ENCODE measurements around the gene PPP1R12C.
"Not testable (repeated sequence)": the region's sequence is repeated elsewhere in the genome, so short reads cannot be mapped to it uniquely, and the experiment has no call there.

PPP1R12C gene

GRCh38 chr19:55109527-55110291, 7.7 kb downstream of the PPP1R12C start:
- no peak for DNase-seq

GRCh38 chr19:55107252-55107651, 10.2 kb downstream of the PPP1R12C start:
- DNase-seq: not testable (repeated sequence)

DNA sequence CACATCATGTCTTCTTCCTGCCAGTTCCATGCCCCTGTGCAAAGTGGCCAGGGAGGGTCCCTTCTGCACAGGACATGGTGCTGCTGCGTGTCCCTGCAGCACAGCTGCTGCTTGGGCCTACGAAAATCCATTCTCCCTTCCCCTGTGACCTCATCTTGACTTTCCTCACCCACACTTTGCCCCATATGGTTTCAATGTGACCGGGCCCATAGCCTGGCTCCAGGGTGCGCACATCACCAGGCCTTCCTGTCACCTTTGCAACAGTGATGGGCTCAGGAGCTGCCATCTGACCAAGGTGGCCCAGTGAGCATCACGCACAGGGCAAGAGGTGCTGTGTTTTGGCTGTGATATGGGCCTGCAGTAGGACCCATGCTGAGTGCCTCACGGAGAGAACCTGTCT, 10.8 kb downstream of the PPP1R12C start:
- DNase-seq: no peak

- DNase-seq: no peak
Measured at GRCh38 chr19:55105237-55105636, 12.2 kb downstream of the PPP1R12C start.

- DNase-seq: no peak
Measured at GRCh38 chr19:55103190-55103589, 14.2 kb downstream of the PPP1R12C start.

DNA sequence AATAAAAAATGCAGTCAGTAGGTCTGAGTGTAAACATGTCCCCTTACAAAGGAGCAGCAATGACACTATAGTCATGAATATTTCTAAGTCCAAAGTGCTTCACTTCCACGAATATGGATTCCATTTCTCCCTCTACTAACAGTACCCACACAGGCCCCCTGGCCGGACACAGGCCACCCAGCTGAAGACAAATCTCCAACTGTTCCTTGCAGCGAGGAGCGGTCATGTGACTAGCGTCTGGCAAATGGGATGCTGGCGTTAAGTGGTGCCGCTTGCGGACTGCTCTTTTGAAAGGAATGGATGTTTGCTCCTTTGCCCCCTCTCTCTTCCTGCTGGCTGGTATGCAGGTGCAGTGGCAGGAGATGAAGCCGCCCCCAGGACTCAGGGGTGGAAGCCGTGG, 16.2 kb downstream of the PPP1R12C start:
- DNase-seq: no peak

- DNase-seq: no peak
Measured at GRCh38 chr19:55099557-55100506, 17.6 kb downstream of the PPP1R12C start.

GRCh38 chr19:55098716-55099556, 18.5 kb downstream of the PPP1R12C start:
- no peak for DNase-seq

DNA sequence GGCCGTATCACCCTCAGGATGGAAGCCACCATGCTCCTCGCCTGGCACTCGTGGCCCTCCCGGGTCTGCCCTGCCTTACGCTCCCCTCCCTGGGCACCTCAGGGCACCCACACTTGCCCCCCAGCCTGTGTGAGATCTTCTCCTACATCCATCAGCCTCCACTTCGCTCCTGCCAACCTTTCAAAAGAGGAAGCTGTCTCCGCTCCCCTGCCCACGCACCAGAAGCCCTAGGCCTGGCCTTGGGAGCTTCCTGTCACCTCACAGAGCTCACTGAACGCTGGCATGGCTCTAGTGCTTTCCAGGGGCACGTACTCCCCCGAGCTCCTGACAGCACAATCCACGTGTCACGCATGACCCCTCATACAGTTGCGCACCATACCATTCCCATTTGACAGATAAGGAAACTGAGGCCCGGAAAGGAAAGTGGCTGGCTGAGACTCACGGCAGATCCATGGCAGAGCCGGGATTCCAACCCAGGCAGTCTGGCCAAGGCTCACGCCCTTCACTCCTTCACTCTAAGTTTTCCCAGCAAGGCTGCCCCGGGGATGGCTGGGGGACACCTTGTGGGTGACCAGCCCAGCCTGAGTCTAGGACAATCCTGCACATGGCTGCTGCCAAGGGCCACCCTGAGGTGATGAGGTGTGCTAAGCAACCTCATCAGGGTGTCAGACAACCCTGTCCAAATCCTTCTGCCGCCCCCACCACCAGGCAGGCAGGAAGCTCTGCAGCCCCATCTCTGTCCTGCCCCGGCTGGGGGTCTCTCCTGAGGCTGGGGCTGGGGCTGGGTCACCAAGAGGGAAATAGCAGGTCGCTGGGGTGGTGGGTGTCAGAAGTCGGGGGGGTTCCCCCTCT, 19.3 kb downstream of the PPP1R12C start:
- no peak for DNase-seq

GRCh38 chr19:55096061-55096701, 21.3 kb downstream of the PPP1R12C start:
- no peak for DNase-seq

- DNase-seq: no peak
Measured at GRCh38 chr19:55095260-55096060, 22.0 kb downstream of the PPP1R12C start.

- no peak for DNase-seq
Measured at GRCh38 chr19:55094456-55095259, 22.8 kb downstream of the PPP1R12C start.

GRCh38 chr19:55092423-55093318, 24.8 kb downstream of the PPP1R12C start:
- DNase-seq: no peak

DNA sequence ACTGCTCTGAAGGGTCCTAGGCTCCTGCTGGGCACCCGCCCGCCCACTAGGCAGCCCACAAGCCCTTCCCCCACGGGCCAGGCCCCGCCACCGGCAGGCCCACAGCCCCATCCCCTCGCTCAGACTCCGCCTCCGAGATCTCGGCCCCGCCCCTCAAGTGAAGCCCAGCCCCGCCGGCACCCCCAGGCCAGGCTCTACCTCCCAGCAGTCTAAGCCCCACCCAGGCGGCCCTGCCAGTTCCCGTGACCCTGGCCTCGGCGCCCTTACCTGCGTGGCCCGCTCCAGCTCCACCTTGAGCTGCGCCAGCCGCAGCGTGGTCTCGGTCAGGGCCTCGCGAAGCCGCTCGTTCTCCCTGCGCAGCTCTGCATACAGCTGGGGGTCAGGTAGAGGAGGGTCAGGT, 25.5 kb downstream of the PPP1R12C start:
- DNase-seq: no peak

GRCh38 chr19:55091126-55091910, 26.1 kb downstream of the PPP1R12C start:
- DNase-seq: no peak

DNA sequence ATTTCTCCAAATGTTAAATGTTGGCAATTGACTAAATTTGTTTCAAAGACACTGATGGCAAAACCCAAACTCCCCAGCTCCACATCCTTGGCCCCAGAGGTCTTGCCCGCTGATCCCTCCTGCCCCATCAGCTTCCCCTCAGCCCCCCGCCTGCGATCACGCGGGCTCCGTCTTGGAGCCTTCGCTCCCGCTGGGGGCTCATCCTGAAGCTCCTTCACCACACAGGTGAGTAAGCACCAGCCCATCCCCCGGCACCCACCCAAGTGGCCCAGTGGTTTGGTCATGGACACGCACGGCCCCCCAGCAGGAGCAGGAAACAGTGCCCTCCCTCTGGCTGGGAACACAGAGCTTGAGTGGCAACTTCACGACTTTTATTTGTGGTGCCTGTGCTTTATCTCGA, 26.9 kb downstream of the PPP1R12C start:
- DNase-seq: no peak

DNA sequence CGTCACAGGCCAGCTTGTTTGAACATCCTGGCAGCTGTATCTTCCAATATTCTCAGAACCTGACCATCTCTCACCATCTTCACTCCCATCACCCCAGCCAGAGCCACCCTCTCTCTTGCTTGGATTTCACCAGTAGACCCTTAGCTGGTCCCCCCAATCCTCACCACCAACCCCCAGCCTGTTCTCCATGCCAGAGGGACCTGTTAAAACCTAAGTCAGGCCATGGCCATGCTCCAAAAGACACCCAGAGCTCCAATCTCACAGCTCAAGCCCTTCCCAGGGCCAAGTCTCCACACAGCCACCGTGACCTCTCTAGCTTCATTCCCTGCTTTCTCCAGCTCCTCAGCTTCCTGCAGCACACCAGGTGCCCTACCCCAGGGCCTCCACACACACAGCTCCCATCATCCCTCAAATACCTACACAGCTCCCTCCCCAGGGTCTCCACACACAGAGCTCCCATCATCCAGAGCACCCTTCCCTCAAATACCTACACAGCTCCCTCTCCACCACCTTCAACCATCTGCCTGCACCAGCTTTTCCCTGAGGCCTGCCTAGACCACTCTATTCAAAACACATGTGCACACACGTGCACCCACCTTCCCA, 28.0 kb downstream of the PPP1R12C start:
- no peak for DNase-seq

Data from GOT3 (cell line).